ENCODE data around the gene MT1HL1. TPM values are rescaled to one million over a fixed set of nuclear protein-coding genes. Genes with fewer than 3 reads are reported as not detected.
"Not testable (repeated sequence)": the region's sequence is repeated elsewhere in the genome, so short reads cannot be mapped to it uniquely, and the experiment has no call there.

The MT1HL1 gene
- total and polyA plus RNA-seq, 8 donors: not detected

DNA sequence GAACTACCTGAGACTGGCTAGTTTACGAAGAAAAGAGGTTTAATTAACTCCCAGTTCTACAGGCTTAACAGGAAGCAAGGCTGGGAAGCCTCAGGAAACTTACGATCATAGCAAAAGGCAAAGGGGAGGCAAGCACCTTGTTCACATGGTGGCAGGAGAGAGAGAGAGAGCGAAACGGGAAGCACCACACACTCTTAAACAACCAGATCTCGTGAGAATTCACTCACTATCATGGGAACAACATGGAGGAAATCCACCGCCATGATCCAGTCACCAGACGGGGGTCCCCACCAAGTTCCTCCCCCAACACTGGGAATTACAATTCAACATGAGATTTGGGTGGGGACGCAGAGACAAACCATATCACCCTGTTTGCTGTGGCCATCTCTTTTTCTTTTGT, 11.8 kb downstream of the MT1HL1 start:
- TF ChIP-seq, protein P1, sequence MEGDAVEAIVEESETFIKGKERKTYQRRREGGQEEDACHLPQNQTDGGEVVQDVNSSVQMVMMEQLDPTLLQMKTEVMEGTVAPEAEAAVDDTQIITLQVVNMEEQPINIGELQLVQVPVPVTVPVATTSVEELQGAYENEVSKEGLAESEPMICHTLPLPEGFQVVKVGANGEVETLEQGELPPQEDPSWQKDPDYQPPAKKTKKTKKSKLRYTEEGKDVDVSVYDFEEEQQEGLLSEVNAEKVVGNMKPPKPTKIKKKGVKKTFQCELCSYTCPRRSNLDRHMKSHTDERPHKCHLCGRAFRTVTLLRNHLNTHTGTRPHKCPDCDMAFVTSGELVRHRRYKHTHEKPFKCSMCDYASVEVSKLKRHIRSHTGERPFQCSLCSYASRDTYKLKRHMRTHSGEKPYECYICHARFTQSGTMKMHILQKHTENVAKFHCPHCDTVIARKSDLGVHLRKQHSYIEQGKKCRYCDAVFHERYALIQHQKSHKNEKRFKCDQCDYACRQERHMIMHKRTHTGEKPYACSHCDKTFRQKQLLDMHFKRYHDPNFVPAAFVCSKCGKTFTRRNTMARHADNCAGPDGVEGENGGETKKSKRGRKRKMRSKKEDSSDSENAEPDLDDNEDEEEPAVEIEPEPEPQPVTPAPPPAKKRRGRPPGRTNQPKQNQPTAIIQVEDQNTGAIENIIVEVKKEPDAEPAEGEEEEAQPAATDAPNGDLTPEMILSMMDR (IDR thresholded peaks at IDR 0.05): no peak
- H3K27ac ChIP-seq: no peak overlapping the region
- H3K4me3 ChIP-seq: no peak overlapping the region
- no peaks in the 10 kb centered on the region for H3K4me1 ChIP-seq
- peaks cover 0 to 7% of the 10 kb centered on the region in 2 donors for H3K9me3 ChIP-seq
- H3K27me3 ChIP-seq: no peaks in the 10 kb centered on the region
- no peaks in the 10 kb centered on the region for H3K36me3 ChIP-seq
- intact Hi-C loops (cut with DNase I): no loop called here
- no peak for ATAC-seq
- DNase-seq: no peak

DNA sequence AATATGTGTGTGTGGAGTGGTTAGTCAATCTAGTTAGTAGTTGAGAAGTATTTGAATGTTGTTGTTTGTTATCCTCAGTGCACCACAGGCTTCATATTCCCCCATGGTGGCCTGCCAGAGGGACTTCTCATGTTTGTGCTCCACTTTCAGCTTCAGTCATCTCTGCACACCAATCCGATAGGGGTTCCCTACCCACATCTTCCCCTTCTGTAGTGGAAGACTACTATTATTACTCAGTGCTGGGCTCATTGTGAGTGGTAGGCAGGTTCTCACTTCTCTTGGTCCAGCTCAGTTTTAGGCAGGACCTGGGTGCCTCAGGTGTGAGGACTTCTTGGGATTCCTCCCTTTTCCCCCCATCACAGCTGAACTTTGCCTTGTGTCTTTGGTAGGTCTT, 14.2 kb downstream of the MT1HL1 start:
- H3K9me3 ChIP-seq: peaks cover 0 to 7% of the 10 kb centered on the region in 2 donors
- intact Hi-C loops (cut with DNase I): no loop called here
- no peaks in the 10 kb centered on the region for H3K36me3 ChIP-seq
- H3K4me1 ChIP-seq: no peaks in the 10 kb centered on the region
- DNase-seq: no peak
- TF ChIP-seq, protein P1 (IDR thresholded peaks at IDR 0.05): no peak
- no peak overlapping the region for H3K4me3 ChIP-seq
- no peak for ATAC-seq
- no peaks in the 10 kb centered on the region for H3K27me3 ChIP-seq
- H3K27ac ChIP-seq: no peak overlapping the region

DNA sequence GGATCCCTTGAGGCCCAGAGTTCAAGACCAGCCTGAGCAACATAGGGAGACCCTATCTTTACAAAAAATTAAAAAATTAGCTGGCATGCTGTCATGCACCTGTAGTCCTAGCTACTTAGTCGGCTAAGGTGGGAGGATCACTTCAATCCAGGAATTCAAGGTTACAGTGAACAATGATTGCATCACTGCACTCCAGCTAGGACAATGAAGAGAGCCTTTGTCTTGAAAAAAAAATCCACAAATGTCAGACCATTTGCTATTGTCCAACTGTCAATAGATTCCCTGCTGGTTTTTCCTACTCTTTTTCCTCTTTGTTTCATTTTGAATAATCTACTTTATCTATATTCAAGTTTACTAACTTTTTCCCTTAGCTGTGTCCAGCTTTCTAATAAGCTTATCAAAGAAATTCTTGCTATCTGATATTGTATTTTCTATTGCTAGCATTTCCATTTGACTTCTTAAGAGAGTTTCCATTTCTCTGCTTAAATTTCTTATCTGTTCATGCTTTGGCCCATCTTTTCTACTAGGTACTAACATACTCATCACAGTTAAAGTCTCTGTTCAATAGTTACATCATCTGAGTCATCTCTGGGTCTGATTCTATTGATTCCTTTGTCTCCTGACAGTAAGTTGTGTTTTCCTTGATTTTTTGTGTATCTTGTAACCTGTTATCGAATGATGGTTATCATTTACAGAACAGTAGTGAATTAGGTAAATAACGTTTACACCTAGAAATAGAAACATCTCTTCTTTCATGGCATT, 14.8 kb downstream of the MT1HL1 start:
- H3K36me3 ChIP-seq: no peaks in the 10 kb centered on the region
- ATAC-seq: no peak
- no peak overlapping the region for H3K4me3 ChIP-seq
- DNase-seq: no peak
- no peaks in the 10 kb centered on the region for H3K27me3 ChIP-seq
- H3K9me3 ChIP-seq: peaks cover 0 to 7% of the 10 kb centered on the region in 2 donors
- H3K4me1 ChIP-seq: no peaks in the 10 kb centered on the region
- H3K27ac ChIP-seq: no peak overlapping the region
- TF ChIP-seq, protein P1 (IDR thresholded peaks at IDR 0.05): no peak
- intact Hi-C loops (cut with DNase I): no loop called here

DNA sequence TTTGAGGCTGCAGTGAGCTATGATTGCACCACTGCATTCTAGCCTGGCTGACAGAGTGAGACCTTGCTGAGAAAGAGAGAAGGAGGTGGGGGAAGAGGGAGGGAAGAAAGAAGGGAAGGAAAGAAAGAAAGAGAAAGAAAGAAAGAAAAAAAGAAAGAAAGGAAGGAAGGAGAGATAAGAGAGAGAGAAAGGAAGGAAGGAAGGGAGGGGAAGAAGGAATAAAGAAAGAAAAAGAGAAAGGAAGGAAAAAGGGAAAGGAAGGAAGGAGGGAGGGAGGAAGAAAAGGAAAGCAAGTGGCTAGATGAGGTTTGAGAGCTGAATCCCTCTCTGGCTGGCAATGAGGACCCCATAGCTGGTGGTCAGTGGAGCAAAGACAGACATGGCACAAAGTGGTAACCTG, 20.4 kb downstream of the MT1HL1 start:
- H3K27me3 ChIP-seq: no peaks in the 10 kb centered on the region
- intact Hi-C loops (cut with DNase I): no loop called here
- H3K36me3 ChIP-seq: no peaks in the 10 kb centered on the region
- TF ChIP-seq, protein P1 (IDR thresholded peaks at IDR 0.05): no peak
- DNase-seq (no peak), ATAC-seq (no peak)
- no peak overlapping the region for H3K4me3 ChIP-seq
- no peaks in the 10 kb centered on the region for H3K9me3 ChIP-seq
- H3K4me1 ChIP-seq: no peaks in the 10 kb centered on the region
- no peak overlapping the region for H3K27ac ChIP-seq

DNA sequence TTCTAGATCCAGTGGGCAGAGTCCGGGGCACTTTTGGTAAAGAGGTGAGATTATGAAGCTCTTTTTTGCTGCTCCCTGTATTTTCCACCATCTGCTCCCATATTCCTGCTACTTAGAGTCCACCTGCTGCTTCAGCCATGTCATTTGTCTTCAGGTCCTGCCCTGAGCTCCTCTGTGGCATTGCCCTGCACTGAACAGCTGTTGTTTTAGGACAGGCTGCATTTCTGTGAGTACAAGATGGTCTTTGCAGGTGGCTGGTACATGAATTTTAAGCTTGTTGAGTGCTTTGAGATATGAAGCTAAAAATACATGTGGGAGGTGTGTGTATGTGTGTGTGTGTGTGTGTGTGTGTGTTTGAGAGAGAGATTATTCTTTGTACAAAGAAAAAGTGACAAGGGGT, 21.9 kb downstream of the MT1HL1 start:
- TF ChIP-seq, protein P1 (IDR thresholded peaks at IDR 0.05): no peak
- no peak overlapping the region for H3K4me3 ChIP-seq
- intact Hi-C loops (cut with DNase I): no loop called here
- DNase-seq (no peak), ATAC-seq (no peak)
- no peaks in the 10 kb centered on the region for H3K36me3 ChIP-seq
- H3K27ac ChIP-seq: no peak overlapping the region
- H3K9me3 ChIP-seq: no peaks in the 10 kb centered on the region
- no peaks in the 10 kb centered on the region for H3K4me1 ChIP-seq
- no peaks in the 10 kb centered on the region for H3K27me3 ChIP-seq

DNA sequence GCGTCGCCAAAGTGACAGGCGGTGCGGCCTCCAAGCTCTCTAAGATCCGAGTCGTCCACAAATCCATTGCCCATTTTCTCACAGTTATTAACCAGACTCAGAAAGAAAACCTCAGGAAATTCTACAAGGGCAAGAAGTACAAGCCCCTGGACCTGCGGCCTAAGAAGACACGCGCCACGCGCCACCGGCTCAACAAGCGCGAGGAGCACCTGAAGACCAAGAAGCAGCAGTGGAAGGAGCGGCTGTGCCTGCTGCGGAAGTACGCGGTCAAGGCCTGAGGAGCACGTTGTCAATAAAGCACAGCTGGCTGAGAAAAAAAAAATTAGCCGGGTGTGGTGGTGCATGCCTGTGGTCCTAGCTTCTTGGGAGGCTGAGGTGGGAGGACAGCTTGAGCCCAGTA, 22.8 kb downstream of the MT1HL1 start:
- H3K36me3 ChIP-seq; H3K27me3 ChIP-seq; intact Hi-C loops (cut with DNase I); DNase-seq; ATAC-seq; H3K9me3 ChIP-seq; H3K4me3 ChIP-seq; H3K27ac ChIP-seq; H3K4me1 ChIP-seq: not testable (repeated sequence)

Data from left lung (tissue), 10 donors.